ENCODE measurements around the gene ADAMTS9.

- no peak for TF ChIP-seq CTCF (IDR thresholded peaks at IDR 0.05)
- no peak for TF ChIP-seq POLR2A (IDR thresholded peaks at IDR 0.05)
These were observed 12.0 kb downstream of the ADAMTS9 start for GRCh38 chr3:64675687-64676247.

All from testis (tissue), 2 donors.